Lower leg skin (tissue), 3 donors: Measurements from ENCODE around the gene APBB2.
"Not testable (repeated sequence)": the region's sequence is repeated elsewhere in the genome, so short reads cannot be mapped to it uniquely, and the experiment has no call there.

Experiments used
- POLR2A ChIP-seq, 2 donors: fragments of 450-650 bp; IDR thresholded peaks; one replicate each; pipeline ENCODE4 v1.6.1; 2016 to 2017; ENCODE audit warnings: antibody characterized with exemption in 2 of 2, mild to moderate bottlenecking in 1 of 2, moderate library complexity in 1 of 2
- TF ChIP-seq, protein P1 (sequence below), 3 donors: fragments of 450-650 bp; IDR thresholded peaks; one replicate each; pipeline ENCODE4 v1.5.1; 2016; ENCODE audit warnings: antibody characterized with exemption in 3 of 3, mild to moderate bottlenecking in 3 of 3, moderate library complexity in 2 of 3

- not testable (repeated sequence) for TF ChIP-seq POLR2A (IDR thresholded peaks at IDR 0.05)
- TF ChIP-seq, protein P1, sequence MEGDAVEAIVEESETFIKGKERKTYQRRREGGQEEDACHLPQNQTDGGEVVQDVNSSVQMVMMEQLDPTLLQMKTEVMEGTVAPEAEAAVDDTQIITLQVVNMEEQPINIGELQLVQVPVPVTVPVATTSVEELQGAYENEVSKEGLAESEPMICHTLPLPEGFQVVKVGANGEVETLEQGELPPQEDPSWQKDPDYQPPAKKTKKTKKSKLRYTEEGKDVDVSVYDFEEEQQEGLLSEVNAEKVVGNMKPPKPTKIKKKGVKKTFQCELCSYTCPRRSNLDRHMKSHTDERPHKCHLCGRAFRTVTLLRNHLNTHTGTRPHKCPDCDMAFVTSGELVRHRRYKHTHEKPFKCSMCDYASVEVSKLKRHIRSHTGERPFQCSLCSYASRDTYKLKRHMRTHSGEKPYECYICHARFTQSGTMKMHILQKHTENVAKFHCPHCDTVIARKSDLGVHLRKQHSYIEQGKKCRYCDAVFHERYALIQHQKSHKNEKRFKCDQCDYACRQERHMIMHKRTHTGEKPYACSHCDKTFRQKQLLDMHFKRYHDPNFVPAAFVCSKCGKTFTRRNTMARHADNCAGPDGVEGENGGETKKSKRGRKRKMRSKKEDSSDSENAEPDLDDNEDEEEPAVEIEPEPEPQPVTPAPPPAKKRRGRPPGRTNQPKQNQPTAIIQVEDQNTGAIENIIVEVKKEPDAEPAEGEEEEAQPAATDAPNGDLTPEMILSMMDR (IDR thresholded peaks at IDR 0.05), result not testable (repeated sequence)
Observed at GRCh38 chr4:40993296-40993693, 221.0 kb downstream of the APBB2 start.
